Motor neuron (in vitro differentiated cells): ENCODE data around the gene CLDN10. TPM values are rescaled to one million over a fixed set of nuclear protein-coding genes. Genes with fewer than 3 reads are reported as not detected.

ENCODE experiments used
- ATAC-seq, 8 experiments: fragments of 200-7000 bp; cut with Tn5 transposase; replicated peaks in 6 of 8; 2 replicates each; pipeline ENCODE4 v1.8.0; 2021; ENCODE audit warnings: mild to moderate bottlenecking in 8 of 8, moderate library complexity in 8 of 8
- H3K27ac ChIP-seq, 2 donors: fragments of 250-450 bp; sonication (Bioruptor Pico); 2 replicates each; pipeline ENCODE4 v1.9.0; 2021; ENCODE audit warnings: antibody characterized with exemption in 2 of 2, mild to moderate bottlenecking in 2 of 2, moderate library complexity in 1 of 2
- H3K4me1 ChIP-seq, 2 donors: fragments of 250-450 bp; sonication (Bioruptor Pico); replicated peaks in 1 of 2; 2 replicates each; pipeline ENCODE4 v1.6.1; 2021; ENCODE audit warnings: antibody characterized with exemption in 2 of 2, mild to moderate bottlenecking in 2 of 2, moderate library complexity in 1 of 2
- H3K4me3 ChIP-seq, 5 donors: fragments of 250-450 bp; sonication (Bioruptor Pico); 2 replicates each; pipeline ENCODE4 v1.9.0; 2021; ENCODE audit warnings: antibody characterized with exemption in 5 of 5, mild to moderate bottlenecking in 5 of 5, moderate library complexity in 4 of 5
- WGBS, 10 experiments: fragments of 450-650 bp; shearing (Covaris generic); methylation state at CpG; one replicate each; pipeline ENCODE4 v1.0.0; 2022; 5-methylcytosine and 5-hydroxymethylcytosine counted together
- in situ Hi-C, 9 experiments: fragments of 400-800 bp; cut with MboI; loops; one replicate each; pipeline ENCODE4 v1.15.0; 2021; ENCODE audit warnings: low sequenced_read_pairs in 9 of 9, low pct_unique_long_range_greater_than_20kb in 2 of 9; ENCODE audit not compliant: unreplicated experiment in 9 of 9
- total RNA-seq, 8 experiments: library from RNA; unstranded; fragments of 300-600 nt; gene quantifications; 2 replicates each; pipeline versions ENCODE4 v1.2.3 to v1.2.4, GENCODE V29; 2022

The CLDN10 gene
- total RNA-seq, 8 experiments from 2014 or later = 0.58 to 8.9 (median 1.7) TPM; not detected in 2

- Histone ChIP-seq H3K27ac (no peak overlapping the region), H3K4me3 (no peak overlapping the region), H3K4me1 (no peaks in the 10 kb centered on the region)
- WGBS, 10 experiments = 0 to 50% (median 11%) methylated on average over 1 to 3 of the region's 3 CpGs; no CpG with 5 or more reads in 2 of the 10 experiments
- ATAC-seq = peak in 1 of 8 experiments; percentile 29
- in situ Hi-C loops = no loop called here
Observed at GRCh38 chr13:95516492-95516891, 36.0 kb upstream of the CLDN10 start.

DNA sequence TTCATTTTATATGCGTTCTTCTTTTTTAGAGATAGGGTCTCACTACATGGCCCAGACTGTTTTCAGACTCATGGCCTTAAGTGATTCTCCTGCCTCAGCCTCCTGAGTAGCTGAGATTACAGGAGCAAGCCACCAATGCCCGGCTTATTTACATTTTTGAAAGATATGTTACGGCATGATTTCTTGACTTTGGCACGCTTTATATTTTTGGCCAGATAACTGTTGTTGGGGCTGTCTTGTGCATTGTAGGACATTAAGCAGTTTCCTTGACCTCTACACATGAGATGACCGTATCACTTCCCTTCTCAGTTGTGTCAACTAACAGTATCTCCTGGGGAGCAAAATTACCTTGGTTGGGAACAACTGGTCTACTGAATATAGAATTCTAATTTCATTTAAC is 28.9 kb upstream of the CLDN10 start:
- 70 to 100% (median 92%) methylated on average over 3 to 5 of the region's 5 CpGs for WGBS, 10 experiments
- in situ Hi-C loops = no loop called here
- no peak overlapping the region for H3K4me3 ChIP-seq

GRCh38 chr13:95524264-95524901 is 28.1 kb upstream of the CLDN10 start:
- in situ Hi-C loops = no loop called here
- H3K27ac ChIP-seq = no peak overlapping the region
- no peak for ATAC-seq
- H3K4me1 ChIP-seq = no peaks in the 10 kb centered on the region
- no peak overlapping the region for H3K4me3 ChIP-seq
- 54 to 93% (median 78%) methylated on average over 2 to 6 of the region's 6 CpGs for WGBS, 10 experiments

More for the DNA sequence above, 28.9 kb upstream of the CLDN10 start:
- no peak overlapping the region for H3K27ac ChIP-seq
- ATAC-seq = no peak
- H3K4me1 ChIP-seq = no peaks in the 10 kb centered on the region

DNA sequence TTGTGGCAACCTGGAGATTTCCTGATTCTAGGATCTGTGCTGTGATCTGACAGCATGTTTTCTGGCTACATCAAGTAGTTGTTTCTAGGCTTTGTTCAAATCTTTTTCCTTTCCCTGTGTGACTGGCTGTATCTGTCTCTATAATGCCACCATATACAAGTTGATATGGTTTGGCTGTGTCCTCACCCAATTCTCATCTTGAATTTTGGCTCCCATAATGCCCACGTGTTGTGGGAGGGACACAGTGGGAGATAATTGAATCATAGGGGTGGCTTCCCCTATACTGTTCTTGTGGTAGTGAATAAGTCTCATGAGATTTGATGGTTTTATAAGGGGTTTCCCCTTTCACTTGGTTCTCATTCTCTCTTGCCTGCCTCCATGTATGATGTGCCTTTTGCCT is 24.6 kb upstream of the CLDN10 start:
- in situ Hi-C loops = loop anchor here in 1 of 9 experiments (25.0 kb wide), 1 partner anchor 91 kb away; no protein-coding TSS in a partner anchor
- Histone ChIP-seq H3K4me1 (no peaks in the 10 kb centered on the region), H3K27ac (no peak overlapping the region), H3K4me3 (no peak overlapping the region)
- ATAC-seq = no peak
- 0 to 100% (median 17%) methylated on average over 1 of the region's 1 CpG; no CpG with 5 or more reads in 5 of the 10 experiments for WGBS, 10 experiments

DNA sequence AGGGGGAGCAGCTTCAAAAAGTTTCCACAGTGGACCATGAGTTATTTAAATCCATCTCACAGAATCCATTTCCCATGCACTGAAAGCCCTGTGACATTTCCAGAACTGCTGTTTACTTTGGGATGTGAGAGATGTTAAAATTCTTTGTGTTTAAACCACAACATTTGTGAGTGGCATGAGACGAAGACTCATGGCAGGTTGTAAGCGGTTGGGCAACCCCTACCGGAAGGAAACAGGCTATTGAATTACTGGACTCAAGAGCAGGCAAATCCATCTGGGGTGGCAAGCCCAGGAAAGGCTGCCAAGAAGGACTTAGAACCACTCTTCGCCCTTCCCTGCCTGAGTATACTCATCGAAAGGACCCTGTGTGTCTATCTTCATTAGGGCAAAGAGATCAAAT is 22.3 kb upstream of the CLDN10 start:
- in situ Hi-C loops = loop anchor here in 1 of 9 experiments (25.0 kb wide), 1 partner anchor 93 kb away; no protein-coding TSS in a partner anchor
- no peaks in the 10 kb centered on the region for H3K4me1 ChIP-seq
- no peak for ATAC-seq
- H3K4me3 ChIP-seq = no peak overlapping the region
- 40 to 93% (median 80%) methylated on average over 1 to 5 of the region's 5 CpGs; no CpG with 5 or more reads in 2 of the 10 experiments for WGBS, 10 experiments
- no peak overlapping the region for H3K27ac ChIP-seq

GRCh38 chr13:95533545-95534160 is 18.9 kb upstream of the CLDN10 start:
- Histone ChIP-seq H3K4me1 (no peaks in the 10 kb centered on the region), H3K27ac (no peak overlapping the region), H3K4me3 (no peak overlapping the region)
- in situ Hi-C loops = loop anchor here in 1 of 9 experiments (25.0 kb wide), 1 partner anchor 96 kb away; no protein-coding TSS in a partner anchor
- ATAC-seq = peak in 1 of 8 experiments; percentile 49
- 19 to 94% (median 69%) methylated on average over 2 to 5 of the region's 7 CpGs for WGBS, 10 experiments

DNA sequence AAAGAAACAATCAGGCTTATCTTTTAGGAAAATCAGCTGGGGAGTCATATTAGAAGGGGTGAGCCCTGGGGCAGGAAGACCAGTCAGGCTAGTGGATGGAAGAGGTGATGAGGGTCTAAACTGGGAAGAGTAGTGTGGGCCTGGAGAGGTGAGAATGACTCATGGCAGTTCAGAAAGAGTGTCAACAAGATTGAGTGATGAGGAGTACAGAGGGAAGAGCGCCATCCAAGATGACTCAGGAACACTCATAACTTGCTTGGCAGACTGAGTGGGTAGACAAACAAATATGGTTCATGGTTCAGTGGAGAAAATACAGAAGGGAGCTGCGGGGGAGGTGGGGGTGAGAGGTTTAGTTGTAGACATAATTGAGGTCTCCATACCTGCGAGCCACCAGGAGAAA is 17.3 kb upstream of the CLDN10 start:
- in situ Hi-C loops = loop anchor here in 1 of 9 experiments (25.0 kb wide), 1 partner anchor 98 kb away; no protein-coding TSS in a partner anchor
- Histone ChIP-seq H3K4me3 (no peak overlapping the region), H3K27ac (no peak overlapping the region), H3K4me1 (no peaks in the 10 kb centered on the region)
- ATAC-seq = peak in 1 of 8 experiments; percentile 38
- WGBS, 10 experiments = 0 to 100% (median 45%) methylated on average over 1 to 3 of the region's 3 CpGs; no CpG with 5 or more reads in 5 of the 10 experiments

GRCh38 chr13:95536632-95537241 is 15.8 kb upstream of the CLDN10 start:
- no peak overlapping the region for H3K27ac ChIP-seq
- 7 to 70% (median 28%) methylated on average over 2 to 6 of the region's 6 CpGs; no CpG with 5 or more reads in 2 of the 10 experiments for WGBS, 10 experiments
- H3K4me3 ChIP-seq = no peak overlapping the region
- in situ Hi-C loops = loop anchor here in 1 of 9 experiments (25.0 kb wide), 1 partner anchor 99 kb away; no protein-coding TSS in a partner anchor
- peak in 3 of 8 experiments; percentile 66 to 90 (median 78) for ATAC-seq
- H3K4me1 ChIP-seq = peaks cover 4 to 7% of the 10 kb centered on the region in 2 donors

GRCh38 chr13:95540888-95541287 is 11.6 kb upstream of the CLDN10 start:
- WGBS, 10 experiments = 15 to 90% (median 39%) methylated on average over 2 to 6 of the region's 6 CpGs; no CpG with 5 or more reads in 2 of the 10 experiments
- H3K4me1 ChIP-seq = peaks cover 4 to 7% of the 10 kb centered on the region in 2 donors
- H3K4me3 ChIP-seq = no peak overlapping the region
- ATAC-seq = peak; percentile 18 to 97 (median 93)
- H3K27ac ChIP-seq = peak overlapping the region in 1 of 2 donors; percentile 63
- in situ Hi-C loops = loop anchor here in 1 of 9 experiments (25.0 kb wide), 1 partner anchor 104 kb away; no protein-coding TSS in a partner anchor

DNA sequence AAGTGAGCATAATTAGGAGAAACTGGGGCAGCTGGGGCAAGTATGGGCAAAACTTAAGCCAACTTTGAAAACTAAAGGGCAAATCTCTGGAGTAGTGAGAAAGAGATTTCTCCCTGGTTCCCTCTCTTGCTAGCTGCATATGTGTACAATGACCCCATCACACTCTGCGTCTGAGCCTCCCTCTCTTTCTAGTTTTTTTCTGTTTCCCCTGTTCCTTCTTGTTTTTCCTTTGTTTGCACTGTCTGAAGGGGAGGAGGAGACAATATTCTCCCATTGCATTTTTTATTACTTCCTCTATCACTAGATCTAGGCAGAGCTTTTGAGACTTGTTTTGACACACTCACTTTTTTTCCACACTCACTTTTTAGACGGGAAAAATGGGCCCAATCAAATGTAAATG is 11.2 kb upstream of the CLDN10 start:
- Histone ChIP-seq H3K4me3 (no peak overlapping the region), H3K4me1 (peaks cover 4 to 7% of the 10 kb centered on the region in 2 donors), H3K27ac (peak overlapping the region in 1 of 2 donors; percentile 63)
- 5 to 100% (median 39%) methylated on average over 1 to 2 of the region's 2 CpGs for WGBS, 10 experiments
- peak in 5 of 8 experiments; percentile 66 to 83 (median 78) for ATAC-seq
- in situ Hi-C loops = loop anchor here in 1 of 9 experiments (25.0 kb wide), 1 partner anchor 104 kb away; no protein-coding TSS in a partner anchor

- no peak overlapping the region for H3K4me3 ChIP-seq
- H3K27ac ChIP-seq = no peak overlapping the region
- WGBS, 10 experiments = 44 to 100% (median 94%) methylated on average over 1 to 6 of the region's 8 CpGs; no CpG with 5 or more reads in 1 of the 10 experiments
- H3K4me1 ChIP-seq = peaks cover 4 to 7% of the 10 kb centered on the region in 2 donors
- no peak for ATAC-seq
- in situ Hi-C loops = loop anchor here in 1 of 9 experiments (25.0 kb wide), 1 partner anchor 105 kb away; no protein-coding TSS in a partner anchor
Observed at GRCh38 chr13:95541911-95542474, 10.5 kb upstream of the CLDN10 start.

DNA sequence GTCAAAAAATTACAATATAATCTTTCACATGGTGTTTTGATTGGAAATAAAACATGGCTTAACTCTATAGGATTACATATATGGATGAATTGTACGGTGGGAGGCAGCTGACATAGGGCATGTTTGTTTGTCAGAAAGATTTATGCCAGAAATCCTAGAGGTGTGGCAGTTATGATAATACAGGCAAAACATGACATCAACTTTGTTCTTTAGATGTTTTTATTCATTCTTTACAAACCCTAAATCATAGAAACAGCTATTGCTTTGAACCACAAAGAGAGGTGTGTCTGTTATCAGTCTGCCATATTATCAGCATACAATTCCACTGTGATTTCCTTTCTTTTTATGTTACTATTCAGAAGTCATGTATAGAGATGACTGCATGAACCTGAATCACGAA is 8.2 kb upstream of the CLDN10 start:
- ATAC-seq = peak in 2 of 8 experiments; percentile 70 to 81
- in situ Hi-C loops = loop anchor here in 1 of 9 experiments (25.0 kb wide), 1 partner anchor 107 kb away; no protein-coding TSS in a partner anchor
- WGBS, 10 experiments = 6 to 100% (median 79%) methylated on average over 1 to 2 of the region's 2 CpGs; no CpG with 5 or more reads in 3 of the 10 experiments

More for the DNA sequence above, 8.2 kb upstream of the CLDN10 start:
- Histone ChIP-seq H3K27ac (no peak overlapping the region), H3K4me1 (peaks cover 4 to 7% of the 10 kb centered on the region in 2 donors), H3K4me3 (no peak overlapping the region)
